HL-60 (cell line): ENCODE measurements around the gene STARD9.
"Not testable (repeated sequence)": the region's sequence is repeated elsewhere in the genome, so short reads cannot be mapped to it uniquely, and the experiment has no call there.

Experiments used
- CTCF ChIP-seq: IDR thresholded peaks from one replicate; pipeline ENCODE4 v1.5.1; 2011; ENCODE audit warnings: low read length, control low read depth, inconsistent platforms; ENCODE audit not compliant: insufficient read depth
- GABPA ChIP-seq: IDR thresholded peaks from 2 replicates; pipeline ENCODE4 v1.6.1; 2012; ENCODE audit warnings: low read depth

- not testable (repeated sequence) for TF ChIP-seq CTCF, GABPA
These were observed 18.7 kb upstream of the STARD9 start for GRCh38 chr15:42556550-42557207.
